Fibroblast of lung (primary cell): Measurements from ENCODE around the gene ST6GALNAC3. TPM values are rescaled to one million over a fixed set of nuclear protein-coding genes. Genes with fewer than 3 reads are reported as not detected.

Source experiments
- DNase-seq, 2 donors: peaks; one replicate each; pipeline versions ENCODE4 v3.0.0 to v3.0.0-alpha.2; 2010; ENCODE audit warnings: low read depth in 2 of 2
- H2AFZ ChIP-seq: 2 replicates; pipeline ENCODE4 v1.5.1; 2012; ENCODE audit warnings: low read length, control low read depth, inconsistent platforms
- H3K27ac ChIP-seq: 2 replicates; pipeline ENCODE4 v1.5.1; 2011; ENCODE audit warnings: low read length, control low read depth; ENCODE audit not compliant: insufficient read depth
- H3K27me3 ChIP-seq: 2 replicates; pipeline ENCODE4 v1.5.1; 2011; ENCODE audit warnings: mild to moderate bottlenecking, low read length; ENCODE audit not compliant: control insufficient read depth, insufficient read depth
- H3K36me3 ChIP-seq: 2 replicates; pipeline ENCODE4 v1.5.1; 2011; ENCODE audit warnings: low read length; ENCODE audit not compliant: control insufficient read depth, insufficient read depth
- H3K4me1 ChIP-seq: 2 replicates; pipeline ENCODE4 v1.5.1; 2011; ENCODE audit warnings: low read length; ENCODE audit not compliant: control insufficient read depth, insufficient read depth; ENCODE audit errors: extremely low read depth
- H3K4me2 ChIP-seq: 2 replicates; pipeline ENCODE4 v1.5.1; 2011; ENCODE audit warnings: low read length, control low read depth; ENCODE audit not compliant: insufficient read depth; ENCODE audit errors: extremely low read depth
- H3K4me3 ChIP-seq, 4 experiments: fragments of 200-600 bp in 1 of 4; sonication (generic) in 1 of 4; replicated peaks in 1 of 4; 2 replicates each; pipeline ENCODE4 v1.5.1; 2011 to 2016; ENCODE audit warnings: low read length in 4 of 4, low read depth in 3 of 4, mild to moderate bottlenecking in 3 of 4, control low read depth in 2 of 4, inconsistent platforms in 1 of 4, mixed read lengths in 1 of 4; ENCODE audit not compliant: insufficient read depth in 1 of 4; ENCODE audit errors: control extremely low read depth in 1 of 4
- H3K79me2 ChIP-seq: 2 replicates; pipeline ENCODE4 v1.5.1; 2012; ENCODE audit warnings: mild to moderate bottlenecking, low read length, inconsistent platforms; ENCODE audit not compliant: control insufficient read depth, insufficient read depth
- H3K9ac ChIP-seq: 2 replicates; pipeline ENCODE4 v1.5.1; 2011; ENCODE audit warnings: mild to moderate bottlenecking, low read length, control low read depth; ENCODE audit not compliant: insufficient read depth
- H3K9me3 ChIP-seq: 2 replicates; pipeline ENCODE4 v1.5.1; 2012; ENCODE audit warnings: low read depth, low read length; ENCODE audit not compliant: control insufficient read depth, insufficient read depth
- H4K20me1 ChIP-seq: 2 replicates; pipeline ENCODE4 v1.5.1; 2011; ENCODE audit warnings: low read length; ENCODE audit not compliant: control insufficient read depth, insufficient read depth; ENCODE audit errors: extremely low read depth
- CTCF ChIP-seq, 2 donors: IDR thresholded peaks in 1 of 2; conservative IDR thresholded peaks in 1 of 2; 1 replicate in 1 of 2; 2 replicates in 1 of 2; pipeline ENCODE4 v1.5.1; 2011 to 2012; ENCODE audit warnings: low read length in 2 of 2, control low read depth in 1 of 2, inconsistent platforms in 1 of 2, low read depth in 1 of 2, mild to moderate bottlenecking in 1 of 2
- EZH2 ChIP-seq: IDR thresholded peaks from 2 replicates; pipeline ENCODE4 v1.5.1; 2012; ENCODE audit warnings: low read length, control low read depth, mild to moderate bottlenecking; ENCODE audit errors: missing control alignments
- polyA plus RNA-seq, 2 donors: library from polyadenylated mRNA; depleted of rRNA in 1 of 2; stranded (reverse) in 1 of 2; unstranded in 1 of 2; fragments of >200 nt; gene quantifications; 2 replicates each; pipeline ENCODE4 v1.2.1, GENCODE V29; 2011 to 2012; ENCODE audit warnings: missing spikeins in 1 of 2
- total RNA-seq: library from RNA; depleted of rRNA; stranded (reverse); fragments of >200 nt; gene quantifications from 2 replicates; pipeline ENCODE4 v1.2.1, GENCODE V29; 2014

ST6GALNAC3 gene
- total and polyA plus RNA-seq, 2 donors (not counting 1 experiment from before 2014, with no cell fraction given) = 0.34 to 0.66 TPM

DNA sequence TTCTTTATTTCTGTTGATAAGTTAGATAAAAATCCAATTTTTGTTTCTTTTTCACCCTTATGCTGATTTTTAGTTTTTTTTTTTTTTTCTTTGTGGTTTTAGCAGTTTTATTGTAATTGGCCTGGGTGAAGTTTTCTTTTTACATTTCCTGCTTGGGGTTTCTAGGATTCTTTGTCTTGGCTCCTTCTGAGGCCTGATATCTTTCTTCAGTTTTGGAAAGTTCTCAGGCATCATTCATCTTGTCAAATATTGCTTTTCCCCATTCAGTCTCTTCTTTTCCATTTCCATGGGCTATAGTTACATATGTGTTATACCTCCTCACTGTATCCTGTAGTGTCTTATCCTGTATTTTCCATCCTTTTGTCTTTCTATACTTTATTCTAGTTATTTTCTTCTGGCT is 28.5 kb downstream of the ST6GALNAC3 start:
- Histone ChIP-seq H3K4me1 (no peaks in the 10 kb centered on the region), H3K4me2 (no peak overlapping the region), H3K79me2 (no peaks in the 10 kb centered on the region), H3K9ac (no peak overlapping the region), H3K27me3 (no peaks in the 10 kb centered on the region), H2AFZ (no peak overlapping the region), H3K9me3 (no peaks in the 10 kb centered on the region), H3K36me3 (no peaks in the 10 kb centered on the region), H3K4me3 (no peak overlapping the region), H3K27ac (no peak overlapping the region), H4K20me1 (no peaks in the 10 kb centered on the region)
- peak in 1 of 2 donors; percentile 53 for DNase-seq
- no peak for TF ChIP-seq EZH2
- no peak for TF ChIP-seq CTCF (conservative IDR thresholded peaks at IDR 0.05 in 1 of 2, IDR thresholded peaks at IDR 0.05 in 1 of 2; ENCODE audit: low read depth in 1 of 2, low read length in 2 of 2)

- Histone ChIP-seq H3K27ac (no peak overlapping the region), H3K36me3 (no peaks in the 10 kb centered on the region), H3K9me3 (no peaks in the 10 kb centered on the region), H3K4me2 (no peak overlapping the region), H4K20me1 (no peaks in the 10 kb centered on the region), H3K9ac (no peak overlapping the region), H3K79me2 (no peaks in the 10 kb centered on the region), H3K4me3 (no peak overlapping the region), H2AFZ (no peak overlapping the region), H3K4me1 (no peaks in the 10 kb centered on the region), H3K27me3 (no peaks in the 10 kb centered on the region)
- no peak for DNase-seq
- TF ChIP-seq CTCF (conservative IDR thresholded peaks at IDR 0.05 in 1 of 2, IDR thresholded peaks at IDR 0.05 in 1 of 2; ENCODE audit: low read depth in 1 of 2, low read length in 2 of 2) = no peak
- no peak for TF ChIP-seq EZH2
Observed at GRCh38 chr1:76105372-76105771, 30.8 kb downstream of the ST6GALNAC3 start.

- no peaks in the 10 kb centered on the region for H3K27me3 ChIP-seq
- H3K4me3 ChIP-seq = no peak overlapping the region
- H3K4me2 ChIP-seq = no peak overlapping the region
- no peak overlapping the region for H2AFZ ChIP-seq
- H3K79me2 ChIP-seq = no peaks in the 10 kb centered on the region
- H3K36me3 ChIP-seq = no peaks in the 10 kb centered on the region
- no peak overlapping the region for H3K9ac ChIP-seq
- H3K4me1 ChIP-seq = no peaks in the 10 kb centered on the region
- H4K20me1 ChIP-seq = no peaks in the 10 kb centered on the region
- DNase-seq = no peak
- H3K27ac ChIP-seq = no peak overlapping the region
- H3K9me3 ChIP-seq = no peaks in the 10 kb centered on the region
- TF ChIP-seq EZH2 (no peak), CTCF (conservative IDR thresholded peaks at IDR 0.05 in 1 of 2, IDR thresholded peaks at IDR 0.05 in 1 of 2; ENCODE audit: low read depth in 1 of 2, low read length in 2 of 2) (no peak)
Observed at GRCh38 chr1:76106251-76106650, 31.7 kb downstream of the ST6GALNAC3 start.
